Esophagus muscularis mucosa (tissue), 4 donors: Measurements from ENCODE around the gene KASH5. TPM values are rescaled to one million over a fixed set of nuclear protein-coding genes. Genes with fewer than 3 reads are reported as not detected.
A peak's percentile ranks its signal among the peaks of the same experiment; 100 is the strongest.

ENCODE experiments used
- DNase-seq: peaks from one replicate; pipeline ENCODE4 v3.0.0-alpha.2; 2017; ENCODE audit errors: extremely low spot score
- H3K27ac ChIP-seq, 4 donors: fragments of 200-600 bp; sonication (generic); replicated peaks in 1 of 4; 1 replicate in 3 of 4; 2 replicates in 1 of 4; pipeline ENCODE4 v1.5.1; 2016 to 2019; ENCODE audit warnings: mild to moderate bottlenecking in 1 of 4
- H3K27me3 ChIP-seq, 4 donors: fragments of 200-600 bp; sonication (generic); one replicate each; pipeline versions ENCODE4 v1.5.1 to v1.6.0; 2016 to 2019
- H3K36me3 ChIP-seq, 4 donors: fragments of 200-600 bp; sonication (generic); one replicate each; pipeline ENCODE4 v1.5.1; 2016 to 2019
- H3K4me1 ChIP-seq, 4 donors: fragments of 200-600 bp; sonication (generic); one replicate each; pipeline ENCODE4 v1.5.1; 2016 to 2019
- H3K4me3 ChIP-seq, 4 donors: fragments of 200-600 bp; sonication (generic); 1 replicate in 2 of 4; 2 replicates in 2 of 4; pipeline ENCODE4 v1.5.1; 2016 to 2019; ENCODE audit warnings: mild to moderate bottlenecking in 4 of 4, moderate library complexity in 1 of 4
- H3K9me3 ChIP-seq, 4 donors: fragments of 200-600 bp; sonication (generic); 1 replicate in 3 of 4; 2 replicates in 1 of 4; pipeline ENCODE4 v1.5.1; 2016 to 2019
- CTCF ChIP-seq, 3 experiments: fragments of 200-600 bp in 2 of 3; fragments of 450-650 bp in 1 of 3; sonication (generic) in 2 of 3; IDR thresholded peaks; one replicate each; pipeline ENCODE4 v1.5.1; 2017 to 2019; ENCODE audit warnings: antibody characterized with exemption in 3 of 3, mild to moderate bottlenecking in 2 of 3, moderate library complexity in 1 of 3
- EP300 ChIP-seq: sonication (generic); formaldehyde crosslinking; IDR thresholded peaks from one replicate; pipeline ENCODE4 v1.6.1; 2017; ENCODE audit warnings: antibody characterized with exemption
- POLR2A ChIP-seq: fragments of 450-650 bp; IDR thresholded peaks from one replicate; pipeline ENCODE4 v1.6.1; 2017; ENCODE audit warnings: antibody characterized with exemption, moderate library complexity, mild to moderate bottlenecking, low read depth
- POLR2AphosphoS5 ChIP-seq, 2 donors: sonication (generic); formaldehyde crosslinking; IDR thresholded peaks; one replicate each; pipeline ENCODE4 v1.6.1; 2017; ENCODE audit warnings: antibody characterized with exemption in 2 of 2
- WGBS: methylation state at CpG from one replicate; pipeline ENCODE4 v1.1.5; 2018; 5-methylcytosine and 5-hydroxymethylcytosine counted together
- intact Hi-C: fragments of 100-400 bp; cut with DNase I; formaldehyde crosslinking; loops from one replicate; pipeline ENCODE4 v1.15.1; 2023
- total RNA-seq, 4 donors: library from RNA; depleted of rRNA; stranded (reverse); fragments of >200 nt; gene quantifications; one replicate each; pipeline versions ENCODE4 v1.1.0 to v1.2.1, GENCODE V29; 2016

KASH5 gene
- total RNA-seq, 4 donors from 2014 or later: not detected

- Histone ChIP-seq H3K36me3 (peaks cover 80 to 100% (median 98%) of the 10 kb centered on the region in 4 donors), H3K4me3 (no peak overlapping the region), H3K27ac (no peak overlapping the region), H3K4me1 (no peaks in the 10 kb centered on the region), H3K9me3 (no peaks in the 10 kb centered on the region), H3K27me3 (no peaks in the 10 kb centered on the region)
- intact Hi-C loops: no loop called here
- 67% methylated on average over 3 of the region's 3 CpGs for WGBS
- TF ChIP-seq POLR2AphosphoS5 (IDR thresholded peaks at IDR 0.05) (no peak), POLR2A (no peak), EP300 (no peak), CTCF (IDR thresholded peaks at IDR 0.05) (peak in 1 of 3 experiments; percentile 13)
- DNase-seq: no peak
These were observed 40.2 kb upstream of the KASH5 start for GRCh38 chr19:49347835-49348234.

- no peaks in the 10 kb centered on the region for H3K4me1 ChIP-seq
- no peak overlapping the region for H3K4me3 ChIP-seq
- intact Hi-C loops: no loop called here
- peaks cover 75 to 100% (median 97%) of the 10 kb centered on the region in 4 donors for H3K36me3 ChIP-seq
- no peaks in the 10 kb centered on the region for H3K9me3 ChIP-seq
- DNase-seq: no peak
- H3K27me3 ChIP-seq: no peaks in the 10 kb centered on the region
- TF ChIP-seq CTCF (IDR thresholded peaks at IDR 0.05) (no peak), POLR2AphosphoS5 (IDR thresholded peaks at IDR 0.05) (no peak), POLR2A (no peak), EP300 (no peak)
- H3K27ac ChIP-seq: no peak overlapping the region
- WGBS: 90% methylated on average over 12 of the region's 12 CpGs
These were observed 39.5 kb upstream of the KASH5 start for GRCh38 chr19:49348305-49349189.

DNA sequence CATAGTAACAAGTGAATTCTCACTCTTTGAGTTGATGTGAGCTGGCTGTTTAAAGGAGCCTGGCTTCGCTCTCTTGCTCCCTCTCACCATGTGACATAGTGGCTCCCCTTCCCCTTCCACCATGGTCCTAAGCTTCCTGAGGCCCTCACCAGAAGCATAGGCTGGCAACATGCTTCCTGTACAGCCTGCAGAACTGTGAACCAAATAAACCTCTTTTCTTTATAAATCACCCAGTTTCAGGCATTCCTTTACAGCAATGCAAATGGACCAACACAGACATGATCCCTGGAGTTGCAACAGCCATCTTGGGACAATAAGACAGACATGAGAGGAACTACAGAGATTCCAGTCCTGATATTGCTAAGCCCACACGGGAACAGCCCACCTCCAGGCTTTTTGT lies 38.5 kb upstream of the KASH5 start:
- intact Hi-C loops: no loop called here

GRCh38 chr19:49355909-49356353 lies 32.1 kb upstream of the KASH5 start:
- TF ChIP-seq CTCF (IDR thresholded peaks at IDR 0.05) (no peak), POLR2A (no peak), POLR2AphosphoS5 (IDR thresholded peaks at IDR 0.05) (no peak), EP300 (no peak)
- DNase-seq: no peak
- Histone ChIP-seq H3K27ac (peak overlapping the region; percentile 42 to 76 (median 61)), H3K9me3 (no peaks in the 10 kb centered on the region), H3K36me3 (peaks cover 42 to 86% (median 78%) of the 10 kb centered on the region in 4 donors), H3K4me1 (peaks cover 14 to 51% (median 43%) of the 10 kb centered on the region in 4 donors), H3K27me3 (no peaks in the 10 kb centered on the region), H3K4me3 (no peak overlapping the region)
- 52% methylated on average over 11 of the region's 12 CpGs for WGBS
- intact Hi-C loops: no loop called here

More for the DNA sequence above, 38.5 kb upstream of the KASH5 start:
- no peaks in the 10 kb centered on the region for H3K4me1 ChIP-seq
- no peak for TF ChIP-seq CTCF (IDR thresholded peaks at IDR 0.05)
- TF ChIP-seq EP300: no peak
- TF ChIP-seq POLR2AphosphoS5 (IDR thresholded peaks at IDR 0.05): no peak
- TF ChIP-seq POLR2A: no peak
- no peak for DNase-seq
- no peaks in the 10 kb centered on the region for H3K9me3 ChIP-seq
- no peak overlapping the region for H3K27ac ChIP-seq
- WGBS: 95% methylated on average over 2 of the region's 2 CpGs
- no peak overlapping the region for H3K4me3 ChIP-seq
- H3K27me3 ChIP-seq: no peaks in the 10 kb centered on the region
- peaks cover 74 to 100% (median 95%) of the 10 kb centered on the region in 4 donors for H3K36me3 ChIP-seq
